Jurkat, Clone E6-1 (cell line): Measurements from ENCODE around the gene PEX16. TPM values are rescaled to one million over a fixed set of nuclear protein-coding genes. Genes with fewer than 3 reads are reported as not detected.

Experiments used
- DNase-seq: peaks from one replicate; pipeline ENCODE4 v3.0.0-alpha.2; 2011; ENCODE audit warnings: low read depth, low spot score
- H3K4me3 ChIP-seq: 2 replicates; pipeline ENCODE4 v1.5.1; 2011; ENCODE audit warnings: mild to moderate bottlenecking, low read length, control low read depth, moderate library complexity
- polyA plus RNA-seq: library from polyadenylated mRNA; unstranded; fragments of >200 nt; gene quantifications from one replicate; pipeline ENCODE4 v1.2.1, GENCODE V29; 2012; ENCODE audit warnings: missing spikeins; ENCODE audit not compliant: insufficient read length, insufficient read depth

PEX16 gene
- polyA plus RNA-seq, result 54.9 TPM

- peak within 1 kb of the TSS; percentile 99 for H3K4me3 ChIP-seq
- DNase-seq, result peak; percentile 98
Measured at GRCh38 chr11:45917623-45918330, at the start of gene PEX16. TSS of gene PEX16 (minus strand) at chr11:45917877. CDS start at chr11:45917811, 66 bp downstream.

- H3K4me3 ChIP-seq, result no peak overlapping the region
- DNase-seq, result peak; percentile 62
Measured at GRCh38 chr11:45964911-45965389, 47.3 kb upstream of the PEX16 start.

GRCh38 chr11:45961751-45962240, 44.1 kb upstream of the PEX16 start:
- H3K4me3 ChIP-seq, result no peak overlapping the region
- peak; percentile 10 for DNase-seq

GRCh38 chr11:45960387-45961095, 42.9 kb upstream of the PEX16 start:
- H3K4me3 ChIP-seq, result no peak overlapping the region
- DNase-seq, result no peak

GRCh38 chr11:45959851-45960250, 42.2 kb upstream of the PEX16 start:
- DNase-seq, result no peak
- no peak overlapping the region for H3K4me3 ChIP-seq

GRCh38 chr11:45949992-45950407, 32.3 kb upstream of the PEX16 start:
- no peak for DNase-seq
- H3K4me3 ChIP-seq, result no peak overlapping the region

GRCh38 chr11:45948356-45948755, 30.7 kb upstream of the PEX16 start:
- DNase-seq, result no peak
- no peak overlapping the region for H3K4me3 ChIP-seq

GRCh38 chr11:45947885-45948284, 30.2 kb upstream of the PEX16 start:
- DNase-seq, result no peak
- H3K4me3 ChIP-seq, result no peak overlapping the region

GRCh38 chr11:45945397-45945999, 27.8 kb upstream of the PEX16 start:
- no peak overlapping the region for H3K4me3 ChIP-seq
- no peak for DNase-seq

- H3K4me3 ChIP-seq, result no peak overlapping the region
Measured at GRCh38 chr11:45942381-45942780, 24.7 kb upstream of the PEX16 start.

GRCh38 chr11:45941285-45941684, 23.6 kb upstream of the PEX16 start:
- DNase-seq, result no peak
- no peak overlapping the region for H3K4me3 ChIP-seq

More at GRCh38 chr11:45942381-45942780, 24.7 kb upstream of the PEX16 start:
- DNase-seq, result no peak

- DNase-seq, result no peak
- no peak overlapping the region for H3K4me3 ChIP-seq
Measured at GRCh38 chr11:45939836-45940235, 22.2 kb upstream of the PEX16 start.

- no peak for DNase-seq
- H3K4me3 ChIP-seq, result no peak overlapping the region
Measured at GRCh38 chr11:45937916-45938315, 20.2 kb upstream of the PEX16 start.

- no peak overlapping the region for H3K4me3 ChIP-seq
- no peak for DNase-seq
Measured at GRCh38 chr11:45936511-45937054, 18.9 kb upstream of the PEX16 start.

GRCh38 chr11:45935349-45936064, 17.8 kb upstream of the PEX16 start:
- no peak for DNase-seq
- H3K4me3 ChIP-seq, result no peak overlapping the region

- H3K4me3 ChIP-seq, result no peak overlapping the region
- no peak for DNase-seq
Measured at GRCh38 chr11:45934580-45935318, 17.1 kb upstream of the PEX16 start.

GRCh38 chr11:45933846-45934579, 16.3 kb upstream of the PEX16 start:
- DNase-seq, result no peak
- no peak overlapping the region for H3K4me3 ChIP-seq
